NCI-H345 treated with DMSO at 0.1 percent for 48 hours (cell line): ENCODE results near the gene MYLK3.

ENCODE experiments used
- DNase-seq: peaks from one replicate; lab custom pipeline; 2025; ENCODE audit not compliant: unreplicated experiment; lab: John Stamatoyannopoulos, UW

The MYLK3 gene

GRCh38 chr16:46728806-46729205, 19.3 kb downstream of the MYLK3 start:
- no peak for DNase-seq

GRCh38 chr16:46727630-46728029, 20.5 kb downstream of the MYLK3 start:
- DNase-seq, result no peak

GRCh38 chr16:46727184-46727583, 21.0 kb downstream of the MYLK3 start:
- DNase-seq, result no peak

- no peak for DNase-seq
These were observed 26.3 kb downstream of the MYLK3 start for GRCh38 chr16:46721885-46722284.

GRCh38 chr16:46720619-46721018, 27.5 kb downstream of the MYLK3 start:
- DNase-seq, result no peak

GRCh38 chr16:46719528-46719927, 28.6 kb downstream of the MYLK3 start:
- DNase-seq, result no peak

- no peak for DNase-seq
These were observed 29.9 kb downstream of the MYLK3 start for GRCh38 chr16:46718214-46718613.

- DNase-seq, result no peak
These were observed 30.5 kb downstream of the MYLK3 start for GRCh38 chr16:46717692-46718091.

- DNase-seq, result no peak
These were observed 32.3 kb downstream of the MYLK3 start for GRCh38 chr16:46715769-46716305.

- no peak for DNase-seq
These were observed 33.1 kb downstream of the MYLK3 start for GRCh38 chr16:46714797-46715591.

GRCh38 chr16:46713634-46714033, 34.5 kb downstream of the MYLK3 start:
- DNase-seq, result no peak

GRCh38 chr16:46712911-46713310, 35.2 kb downstream of the MYLK3 start:
- no peak for DNase-seq

- DNase-seq, result no peak
These were observed 36.8 kb downstream of the MYLK3 start for GRCh38 chr16:46711106-46712058.

- DNase-seq, result no peak
These were observed 38.6 kb downstream of the MYLK3 start for GRCh38 chr16:46709469-46710005.

GRCh38 chr16:46706642-46707041, 41.5 kb downstream of the MYLK3 start:
- DNase-seq, result no peak

GRCh38 chr16:46702030-46702429, 46.1 kb downstream of the MYLK3 start:
- DNase-seq, result no peak

- no peak for DNase-seq
These were observed 46.5 kb downstream of the MYLK3 start for GRCh38 chr16:46701615-46702014.

- DNase-seq, result no peak
These were observed 48.1 kb downstream of the MYLK3 start for GRCh38 chr16:46700048-46700447.

- no peak for DNase-seq
These were observed 51.2 kb downstream of the MYLK3 start for GRCh38 chr16:46696957-46697356.

- no peak for DNase-seq
These were observed 52.2 kb downstream of the MYLK3 start for GRCh38 chr16:46695937-46696336.

GRCh38 chr16:46693598-46693997, 54.5 kb downstream of the MYLK3 start:
- DNase-seq, result no peak
